Thyroid gland (tissue), 4 donors: ENCODE measurements around the gene MRPL36. TPM values are rescaled to one million over a fixed set of nuclear protein-coding genes. Genes with fewer than 3 reads are reported as not detected.
"Not testable (repeated sequence)": the region's sequence is repeated elsewhere in the genome, so short reads cannot be mapped to it uniquely, and the experiment has no call there.

Experiments used
- DNase-seq, 2 donors: peaks; one replicate each; pipeline ENCODE4 v3.0.0-alpha.2; 2019
- H3K27ac ChIP-seq, 3 donors: fragments of 200-600 bp; sonication (generic); 1 replicate in 2 of 3; 2 replicates in 1 of 3; pipeline ENCODE4 v1.5.1; 2016 to 2019; ENCODE audit warnings: mild to moderate bottlenecking in 1 of 3, moderate library complexity in 1 of 3
- H3K27me3 ChIP-seq: fragments of 200-600 bp; sonication (generic); one replicate; pipeline ENCODE4 v1.5.1; 2019
- H3K36me3 ChIP-seq, 2 donors: fragments of 200-600 bp; sonication (generic); one replicate each; pipeline ENCODE4 v1.5.1; 2016 to 2019
- H3K4me1 ChIP-seq, 2 donors: fragments of 200-600 bp; sonication (generic); one replicate each; pipeline ENCODE4 v1.5.1; 2017 to 2019
- H3K4me3 ChIP-seq, 3 donors: fragments of 200-600 bp; sonication (generic); replicated peaks in 1 of 3; 1 replicate in 2 of 3; 2 replicates in 1 of 3; pipeline ENCODE4 v1.5.1; 2016; ENCODE audit warnings: mild to moderate bottlenecking in 1 of 3
- H3K9me3 ChIP-seq: fragments of 200-600 bp; sonication (generic); one replicate; pipeline ENCODE4 v1.5.1; 2017
- CTCF ChIP-seq, 6 experiments: fragments of 200-600 bp in 3 of 6; fragments of 450-650 bp in 3 of 6; sonication (generic) in 3 of 6; IDR thresholded peaks; one replicate each; pipeline ENCODE4 v1.5.1; 2016 to 2019; ENCODE audit warnings: antibody characterized with exemption in 6 of 6, mild to moderate bottlenecking in 2 of 6, inconsistent platforms in 1 of 6, moderate library complexity in 1 of 6
- POLR2A ChIP-seq, 2 donors: fragments of 450-650 bp; IDR thresholded peaks; one replicate each; pipeline ENCODE4 v1.6.1; 2017; ENCODE audit warnings: antibody characterized with exemption in 2 of 2, mild to moderate bottlenecking in 2 of 2, moderate library complexity in 1 of 2
- WGBS, 2 donors: methylation state at CpG; one replicate each; pipeline ENCODE4 v1.1.5; 2017; 5-methylcytosine and 5-hydroxymethylcytosine counted together
- intact Hi-C: fragments of 100-400 bp; cut with DNase I; formaldehyde crosslinking; loops from one replicate; pipeline ENCODE4 v1.15.1; 2023
- total RNA-seq, 4 donors: library from RNA; depleted of rRNA; stranded (reverse); fragments of >200 nt; gene quantifications; one replicate each; pipeline ENCODE4 v1.2.3, GENCODE V29; 2016

The MRPL36 gene
- total RNA-seq, 4 donors from 2014 or later = 10.4 to 41.7 (median 33.6) TPM

GRCh38 chr5:1844708-1845436 lies 45.2 kb upstream of the MRPL36 start:
- no peaks in the 10 kb centered on the region for H3K27me3 ChIP-seq
- WGBS, 2 donors = 97% methylated on average over 5 of the region's 5 CpGs
- H3K4me1 ChIP-seq = no peaks in the 10 kb centered on the region
- no peaks in the 10 kb centered on the region for H3K9me3 ChIP-seq
- no peak for DNase-seq
- no peaks in the 10 kb centered on the region for H3K36me3 ChIP-seq
- H3K27ac ChIP-seq = no peak overlapping the region
- intact Hi-C loops = no loop called here
- H3K4me3 ChIP-seq = no peak overlapping the region
- TF ChIP-seq CTCF (IDR thresholded peaks at IDR 0.05) (no peak), POLR2A (IDR thresholded peaks at IDR 0.05) (no peak)

- DNase-seq, H3K27ac ChIP-seq, H3K9me3 ChIP-seq, H3K27me3 ChIP-seq, intact Hi-C loops, H3K36me3 ChIP-seq, H3K4me3 ChIP-seq, H3K4me1 ChIP-seq: not testable (repeated sequence)
- 87 to 89% methylated on average over 10 of the region's 10 CpGs for WGBS, 2 donors
Measured at GRCh38 chr5:1843761-1844160, 44.1 kb upstream of the MRPL36 start.

GRCh38 chr5:1842004-1842819 lies 42.6 kb upstream of the MRPL36 start:
- intact Hi-C loops = no loop called here
- DNase-seq = no peak
- WGBS, 2 donors = 77 to 83% methylated on average over 17 of the region's 17 CpGs
- Histone ChIP-seq H3K27ac (no peak overlapping the region), H3K4me1 (no peaks in the 10 kb centered on the region), H3K27me3 (no peaks in the 10 kb centered on the region), H3K36me3 (no peaks in the 10 kb centered on the region), H3K4me3 (no peak overlapping the region), H3K9me3 (no peaks in the 10 kb centered on the region)
- TF ChIP-seq POLR2A (IDR thresholded peaks at IDR 0.05) (no peak), CTCF (IDR thresholded peaks at IDR 0.05) (no peak)

- WGBS, 2 donors = 47 to 87% methylated on average over 11 to 31 of the region's 31 CpGs
- H3K36me3 ChIP-seq = no peaks in the 10 kb centered on the region
- DNase-seq = peak; percentile 20 to 26
- no peaks in the 10 kb centered on the region for H3K4me1 ChIP-seq
- no peaks in the 10 kb centered on the region for H3K27me3 ChIP-seq
- TF ChIP-seq CTCF (IDR thresholded peaks at IDR 0.05) (no peak), POLR2A (IDR thresholded peaks at IDR 0.05) (no peak)
- intact Hi-C loops = no loop called here
- H3K4me3 ChIP-seq = no peak overlapping the region
- no peaks in the 10 kb centered on the region for H3K9me3 ChIP-seq
- no peak overlapping the region for H3K27ac ChIP-seq
Measured at GRCh38 chr5:1840741-1841521, 41.3 kb upstream of the MRPL36 start.

GRCh38 chr5:1840071-1840547 lies 40.5 kb upstream of the MRPL36 start:
- 81 to 91% methylated on average over 13 to 14 of the region's 20 CpGs for WGBS, 2 donors
- H3K9me3 ChIP-seq = no peaks in the 10 kb centered on the region
- no peaks in the 10 kb centered on the region for H3K4me1 ChIP-seq
- H3K36me3 ChIP-seq = no peaks in the 10 kb centered on the region
- no peak for DNase-seq
- TF ChIP-seq CTCF (IDR thresholded peaks at IDR 0.05) (no peak), POLR2A (IDR thresholded peaks at IDR 0.05) (no peak)
- H3K27ac ChIP-seq = no peak overlapping the region
- intact Hi-C loops = no loop called here
- no peaks in the 10 kb centered on the region for H3K27me3 ChIP-seq
- H3K4me3 ChIP-seq = no peak overlapping the region
